HUDEP-2 (cell line): ENCODE results near the gene TBC1D22A.

ENCODE experiments used
- DNase-seq, 76 experiments: peaks; one replicate each; lab custom pipeline; 2025; ENCODE audit not compliant: unreplicated experiment in 76 of 76; lab: John Stamatoyannopoulos, UW

Gene TBC1D22A

DNA sequence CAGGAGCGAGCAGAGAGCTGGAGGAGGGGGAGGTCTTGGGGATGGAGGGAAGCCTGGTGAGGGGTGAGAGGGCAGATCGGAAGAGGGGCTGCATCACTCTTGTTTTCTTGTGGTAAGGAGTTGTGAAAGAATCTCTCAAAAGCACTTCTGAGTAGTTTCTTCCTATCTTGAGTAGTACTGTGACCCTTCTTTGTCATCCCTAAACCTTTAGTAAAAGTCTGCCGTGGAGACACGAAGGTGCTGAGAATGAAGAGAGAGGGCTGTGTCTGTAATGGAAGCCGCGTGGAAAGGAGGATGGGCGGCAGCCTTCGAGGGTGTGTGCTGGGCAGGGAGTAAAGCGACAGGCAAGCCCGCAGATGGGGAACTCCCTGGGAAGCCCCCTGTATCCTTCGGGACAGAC is 237.8 kb downstream of the TBC1D22A start:
- DNase-seq, result no peak

GRCh38 chr22:47000888-47001287 is 238.4 kb downstream of the TBC1D22A start:
- no peak for DNase-seq

DNA sequence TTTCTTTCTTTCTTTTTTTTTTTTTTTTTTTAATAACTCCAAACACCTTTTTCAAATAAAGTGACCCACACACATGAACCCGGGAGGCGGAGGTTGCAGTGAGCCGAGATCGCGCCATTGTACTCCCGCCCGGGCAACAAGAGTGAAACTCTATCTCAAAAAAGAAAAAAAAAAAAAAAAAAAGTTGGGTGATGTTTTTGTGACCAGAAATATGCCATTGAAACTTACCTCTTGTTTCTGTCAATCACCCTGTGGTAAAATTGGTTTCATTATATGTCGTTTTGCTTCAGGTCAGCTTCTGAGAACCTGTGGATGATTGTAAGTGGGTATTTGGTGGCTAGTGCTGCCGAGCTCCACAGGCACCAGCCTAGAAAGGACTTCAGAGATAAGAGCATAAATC is 238.8 kb downstream of the TBC1D22A start:
- DNase-seq, result no peak

DNA sequence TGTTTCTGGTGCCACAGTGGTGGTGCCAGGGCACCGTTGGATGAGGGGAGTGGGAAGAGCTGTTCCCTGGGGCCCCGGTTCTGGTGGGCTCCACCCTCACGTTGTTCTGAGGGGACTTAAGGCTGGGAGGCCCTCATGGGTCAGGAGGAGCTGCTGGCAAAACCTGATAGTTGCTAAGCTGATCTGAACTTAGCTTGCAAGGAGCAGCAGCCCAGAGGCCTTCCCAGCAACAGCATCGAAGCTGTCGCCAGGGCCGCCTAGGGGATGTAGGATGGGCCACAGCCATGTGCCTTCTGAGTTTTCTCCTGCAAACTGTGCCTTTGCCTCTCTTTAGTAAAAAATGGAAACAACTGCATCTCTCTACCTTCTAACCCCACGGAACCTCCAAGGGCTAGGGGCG is 240.2 kb downstream of the TBC1D22A start:
- DNase-seq, result no peak

- no peak for DNase-seq
Measured at GRCh38 chr22:47005506-47006408, 243.3 kb downstream of the TBC1D22A start.

DNA sequence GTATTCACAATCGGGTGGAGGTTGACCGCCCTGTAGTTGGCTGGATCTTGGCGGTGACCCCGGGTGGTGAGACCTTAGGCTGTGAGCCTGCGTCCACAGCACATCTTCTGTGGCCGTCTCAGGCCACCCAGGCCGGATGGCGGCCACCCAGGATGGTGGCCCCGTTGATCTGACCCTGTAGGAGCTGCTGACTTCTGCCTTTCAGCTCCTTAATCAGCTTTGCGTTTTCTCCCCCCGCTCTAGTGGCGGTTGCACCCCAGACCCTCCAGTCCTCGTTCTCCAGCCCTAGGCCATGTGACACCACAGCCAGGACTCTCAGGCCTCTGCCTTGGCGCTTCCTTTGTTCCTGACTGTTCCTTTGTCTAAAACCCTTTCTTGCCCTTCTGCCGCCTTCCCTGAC is 244.0 kb downstream of the TBC1D22A start:
- no peak for DNase-seq

DNA sequence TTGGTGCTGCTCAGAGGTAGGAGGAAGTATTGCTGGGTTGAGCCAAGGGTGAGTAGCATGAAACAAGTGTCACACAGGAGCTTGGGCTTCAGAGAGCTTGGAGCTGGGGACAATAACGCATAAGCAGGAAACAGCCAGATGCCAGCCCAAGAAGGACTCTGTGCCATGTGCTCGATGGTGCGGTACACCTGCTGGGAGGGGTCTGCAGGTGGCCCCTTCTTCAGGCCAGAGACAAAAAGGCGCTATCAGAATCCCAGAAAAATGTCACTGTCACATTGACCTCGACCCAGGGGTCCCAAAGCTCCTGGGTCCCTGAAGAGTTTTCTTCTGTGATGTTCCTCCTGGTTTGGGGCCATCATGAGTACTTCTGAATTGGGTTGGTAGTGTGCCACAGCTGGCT is 244.4 kb downstream of the TBC1D22A start:
- DNase-seq, result no peak

DNA sequence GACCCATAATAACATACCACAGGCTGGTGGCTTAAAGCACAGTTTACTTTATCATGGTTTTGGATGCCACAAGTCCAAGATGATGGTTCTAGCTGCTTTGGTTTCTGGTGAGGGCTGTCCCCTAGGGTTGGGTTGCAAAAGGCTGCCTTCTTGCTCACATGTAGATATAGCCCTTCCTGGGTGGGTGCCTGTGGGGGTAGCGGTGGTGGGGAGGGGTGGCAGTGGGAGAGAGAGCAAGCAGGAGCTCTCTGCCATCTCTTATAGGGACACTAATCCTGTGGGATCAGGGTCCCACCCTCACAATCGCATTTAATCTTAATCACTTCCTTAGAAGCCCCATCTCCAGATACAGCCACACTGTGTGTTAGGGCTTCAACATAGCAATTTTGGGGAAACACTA is 245.0 kb downstream of the TBC1D22A start:
- no peak for DNase-seq

- DNase-seq, result no peak
Measured at GRCh38 chr22:47008208-47008885, 245.9 kb downstream of the TBC1D22A start.

- DNase-seq, result no peak
Measured at GRCh38 chr22:47009304-47010101, 247.1 kb downstream of the TBC1D22A start.

GRCh38 chr22:47010211-47010610 is 247.8 kb downstream of the TBC1D22A start:
- no peak for DNase-seq

DNA sequence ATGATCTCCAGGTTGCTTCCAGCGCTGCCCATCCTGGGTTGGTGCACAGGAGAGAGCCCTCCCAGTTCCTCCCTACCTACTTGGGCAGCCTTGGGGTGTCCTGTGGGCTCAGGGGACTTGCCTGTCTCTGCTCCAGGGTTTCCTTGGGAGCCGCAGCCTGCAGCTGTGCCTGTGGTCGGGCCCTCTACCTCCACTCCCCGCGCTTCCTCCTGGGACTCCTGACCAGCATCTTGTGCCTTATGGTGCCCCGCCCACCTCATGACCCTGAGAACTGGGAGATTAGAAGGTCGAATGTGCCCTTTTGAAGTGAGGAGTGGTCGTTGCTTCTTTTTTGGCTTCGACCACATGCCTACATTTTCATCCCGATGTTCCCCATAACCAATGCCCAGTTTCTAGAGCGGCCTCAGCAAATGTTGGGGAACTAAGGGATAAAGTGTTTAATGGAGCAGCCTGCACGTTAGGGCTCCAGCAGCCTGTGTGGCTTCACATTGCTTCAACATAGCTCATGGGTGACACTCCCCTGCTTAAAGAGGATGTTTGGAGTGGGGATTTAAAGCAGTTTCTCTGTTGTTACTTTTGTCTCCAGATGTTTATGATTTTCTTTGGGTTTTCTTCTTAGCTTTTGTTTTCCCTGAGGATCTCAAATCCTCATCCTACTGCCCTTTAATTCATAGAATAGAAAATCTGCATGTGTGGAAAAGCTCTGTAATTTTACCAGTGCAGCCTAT is 248.8 kb downstream of the TBC1D22A start:
- no peak for DNase-seq

DNA sequence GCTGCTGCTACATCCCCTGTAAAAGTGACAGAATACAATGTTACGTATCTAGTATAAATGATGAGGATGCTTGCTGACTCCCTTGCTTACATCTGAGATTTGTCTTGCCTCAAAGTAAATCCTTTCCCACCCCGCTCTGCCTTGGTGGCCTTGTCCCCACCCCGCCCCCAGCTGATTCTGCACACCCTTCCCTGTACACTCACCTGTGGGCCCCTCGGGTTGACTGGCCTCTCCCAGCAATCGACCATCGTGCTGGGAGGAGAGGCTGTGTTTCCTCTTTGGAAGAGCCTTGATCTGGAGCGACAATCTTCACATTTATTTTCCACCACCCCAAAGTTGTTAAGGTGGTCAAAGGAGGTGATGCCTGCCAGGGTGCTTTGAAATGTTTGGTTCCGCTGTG is 249.4 kb downstream of the TBC1D22A start:
- DNase-seq, result no peak

GRCh38 chr22:47012589-47013370 is 250.3 kb downstream of the TBC1D22A start:
- no peak for DNase-seq

DNA sequence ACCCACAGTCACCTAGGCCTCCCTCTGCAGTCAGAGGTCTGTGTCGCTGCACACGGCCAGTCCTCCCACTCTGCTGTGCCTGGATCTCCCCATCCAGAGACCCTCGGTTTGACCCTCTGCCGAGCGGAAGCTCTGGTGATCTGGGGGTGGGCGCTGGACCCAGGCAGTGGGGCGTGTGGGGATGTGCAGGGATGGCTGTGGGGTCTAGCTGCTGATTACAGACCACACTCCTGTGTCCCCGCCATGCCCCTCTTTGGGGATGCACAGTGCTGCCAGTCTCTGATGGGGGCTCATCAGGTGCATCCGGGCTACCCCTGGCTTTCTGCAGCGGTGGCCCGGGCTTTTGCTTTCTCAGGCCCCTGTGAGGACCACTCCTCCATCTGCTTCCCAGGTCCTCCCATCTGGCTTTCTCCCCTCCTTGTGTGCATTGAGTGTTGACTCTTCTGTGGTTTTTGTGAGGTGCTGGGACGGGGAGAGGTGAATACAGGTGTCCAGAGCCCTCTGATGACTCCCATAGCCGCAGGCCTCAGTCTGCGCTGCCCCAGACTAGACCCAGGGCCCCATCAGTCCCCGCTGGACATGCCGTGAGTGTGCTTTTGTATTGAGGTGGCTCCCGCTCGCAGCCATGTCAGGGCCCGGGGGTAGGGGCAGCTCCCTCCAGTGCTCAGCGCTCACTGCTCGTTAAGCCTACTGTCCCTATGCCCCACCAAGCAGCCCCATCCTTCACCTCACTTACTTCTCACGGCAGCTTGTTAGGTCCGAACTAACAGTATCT is 251.6 kb downstream of the TBC1D22A start:
- no peak for DNase-seq

- no peak for DNase-seq
Measured at GRCh38 chr22:47014636-47015345, 252.3 kb downstream of the TBC1D22A start.

- DNase-seq, result no peak
Measured at GRCh38 chr22:47015589-47016178, 253.2 kb downstream of the TBC1D22A start.

GRCh38 chr22:47016631-47017030 is 254.2 kb downstream of the TBC1D22A start:
- DNase-seq, result no peak
